Uterus (tissue), 4 donors: ENCODE results near the gene CARD9. TPM values are rescaled to one million over a fixed set of nuclear protein-coding genes. Genes with fewer than 3 reads are reported as not detected.

Experiments
- DNase-seq, 2 donors: peaks; one replicate each; pipeline ENCODE4 v3.0.0-alpha.2; 2019 to 2020
- H3K27ac ChIP-seq, 2 donors: fragments of 200-600 bp; sonication (generic); 1 replicate in 1 of 2; 2 replicates in 1 of 2; pipeline ENCODE4 v1.5.1; 2016 to 2018
- H3K27me3 ChIP-seq, 2 donors: fragments of 200-600 bp; sonication (generic); one replicate each; pipeline ENCODE4 v1.5.1; 2018 to 2019; ENCODE audit warnings: control low read depth in 1 of 2
- H3K36me3 ChIP-seq, 2 donors: fragments of 200-600 bp; sonication (generic); one replicate each; pipeline ENCODE4 v1.5.1; 2019; ENCODE audit warnings: control low read depth in 1 of 2
- H3K4me1 ChIP-seq, 2 donors: fragments of 200-600 bp; sonication (generic); one replicate each; pipeline ENCODE4 v1.5.1; 2018 to 2019; ENCODE audit warnings: control low read depth in 1 of 2
- H3K4me3 ChIP-seq, 2 donors: fragments of 200-600 bp; sonication (generic); 1 replicate in 1 of 2; 2 replicates in 1 of 2; pipeline ENCODE4 v1.5.1; 2018 to 2019; ENCODE audit warnings: mild to moderate bottlenecking in 1 of 2
- H3K9me3 ChIP-seq, 2 donors: fragments of 200-600 bp; sonication (generic); one replicate each; pipeline ENCODE4 v1.5.1; 2019; ENCODE audit warnings: control low read depth in 1 of 2
- POLR2A ChIP-seq, 2 donors: fragments of 450-650 bp; IDR thresholded peaks; one replicate each; pipeline ENCODE4 v1.6.1; 2016; ENCODE audit warnings: antibody characterized with exemption in 2 of 2, mild to moderate bottlenecking in 1 of 2, moderate library complexity in 1 of 2
- intact Hi-C: fragments of 100-400 bp; cut with DNase I; formaldehyde crosslinking; loops from one replicate; pipeline ENCODE4 v1.15.1; 2023; ENCODE audit warnings: low total_unique reads
- total RNA-seq, 4 donors: library from RNA; depleted of rRNA in 3 of 4; stranded (reverse); fragments of >200 nt in 3 of 4; gene quantifications; one replicate each; pipeline versions ENCODE4 v1.1.0 to v1.2.4, GENCODE V29; 2014 to 2023
- TF ChIP-seq, protein P1 (sequence below), 4 experiments: fragments of 200-600 bp in 2 of 4; fragments of 450-650 bp in 2 of 4; sonication (generic) in 2 of 4; IDR thresholded peaks; one replicate each; pipeline ENCODE4 v1.5.1; 2016 to 2019; ENCODE audit warnings: antibody characterized with exemption in 4 of 4, mild to moderate bottlenecking in 2 of 4, moderate library complexity in 1 of 4
- donor health status: DM: yes; HTN: yes; CAD: no.

CARD9 gene
- total RNA-seq, 4 donors from 2014 or later, result under 0.01 to 10.6 (median 2.5) TPM

GRCh38 chr9:136395345-136396218 lies 22.1 kb upstream of the CARD9 start:
- H3K4me3 ChIP-seq, result no peak overlapping the region
- no peak for DNase-seq
- peaks cover 4 to 7% of the 10 kb centered on the region in 2 donors for H3K4me1 ChIP-seq
- H3K27me3 ChIP-seq, result no peaks in the 10 kb centered on the region
- intact Hi-C loops, result no loop called here
- no peaks in the 10 kb centered on the region for H3K36me3 ChIP-seq
- no peaks in the 10 kb centered on the region for H3K9me3 ChIP-seq
- TF ChIP-seq POLR2A (IDR thresholded peaks at IDR 0.05), result no peak
- TF ChIP-seq, protein P1, sequence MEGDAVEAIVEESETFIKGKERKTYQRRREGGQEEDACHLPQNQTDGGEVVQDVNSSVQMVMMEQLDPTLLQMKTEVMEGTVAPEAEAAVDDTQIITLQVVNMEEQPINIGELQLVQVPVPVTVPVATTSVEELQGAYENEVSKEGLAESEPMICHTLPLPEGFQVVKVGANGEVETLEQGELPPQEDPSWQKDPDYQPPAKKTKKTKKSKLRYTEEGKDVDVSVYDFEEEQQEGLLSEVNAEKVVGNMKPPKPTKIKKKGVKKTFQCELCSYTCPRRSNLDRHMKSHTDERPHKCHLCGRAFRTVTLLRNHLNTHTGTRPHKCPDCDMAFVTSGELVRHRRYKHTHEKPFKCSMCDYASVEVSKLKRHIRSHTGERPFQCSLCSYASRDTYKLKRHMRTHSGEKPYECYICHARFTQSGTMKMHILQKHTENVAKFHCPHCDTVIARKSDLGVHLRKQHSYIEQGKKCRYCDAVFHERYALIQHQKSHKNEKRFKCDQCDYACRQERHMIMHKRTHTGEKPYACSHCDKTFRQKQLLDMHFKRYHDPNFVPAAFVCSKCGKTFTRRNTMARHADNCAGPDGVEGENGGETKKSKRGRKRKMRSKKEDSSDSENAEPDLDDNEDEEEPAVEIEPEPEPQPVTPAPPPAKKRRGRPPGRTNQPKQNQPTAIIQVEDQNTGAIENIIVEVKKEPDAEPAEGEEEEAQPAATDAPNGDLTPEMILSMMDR (IDR thresholded peaks at IDR 0.05), result no peak
- no peak overlapping the region for H3K27ac ChIP-seq

GRCh38 chr9:136395020-136395340 lies 21.5 kb upstream of the CARD9 start:
- intact Hi-C loops, result no loop called here
- Histone ChIP-seq H3K36me3 (no peaks in the 10 kb centered on the region), H3K27me3 (no peaks in the 10 kb centered on the region), H3K27ac (no peak overlapping the region), H3K9me3 (no peaks in the 10 kb centered on the region), H3K4me3 (no peak overlapping the region), H3K4me1 (peaks cover 4 to 7% of the 10 kb centered on the region in 2 donors)
- DNase-seq, result no peak
- TF ChIP-seq, protein P1 (IDR thresholded peaks at IDR 0.05), result no peak
- TF ChIP-seq POLR2A (IDR thresholded peaks at IDR 0.05), result no peak

- Histone ChIP-seq H3K4me3 (no peak overlapping the region), H3K4me1 (peaks cover 4 to 7% of the 10 kb centered on the region in 2 donors), H3K27ac (no peak overlapping the region), H3K9me3 (no peaks in the 10 kb centered on the region), H3K27me3 (no peaks in the 10 kb centered on the region), H3K36me3 (no peaks in the 10 kb centered on the region)
- TF ChIP-seq POLR2A (IDR thresholded peaks at IDR 0.05), result no peak
- TF ChIP-seq, protein P1 (IDR thresholded peaks at IDR 0.05), result no peak
- intact Hi-C loops, result no loop called here
- no peak for DNase-seq
These were observed 21.0 kb upstream of the CARD9 start for GRCh38 chr9:136394312-136395019.

GRCh38 chr9:136393531-136393930 lies 20.1 kb upstream of the CARD9 start:
- H3K4me1 ChIP-seq, result no peaks in the 10 kb centered on the region
- H3K4me3 ChIP-seq, result no peak overlapping the region
- DNase-seq, result no peak
- TF ChIP-seq POLR2A (IDR thresholded peaks at IDR 0.05), result no peak
- TF ChIP-seq, protein P1 (IDR thresholded peaks at IDR 0.05), result no peak
- no peak overlapping the region for H3K27ac ChIP-seq
- intact Hi-C loops, result no loop called here
- H3K27me3 ChIP-seq, result no peaks in the 10 kb centered on the region
- no peaks in the 10 kb centered on the region for H3K36me3 ChIP-seq
- H3K9me3 ChIP-seq, result no peaks in the 10 kb centered on the region
